ENCODE measurements around the gene ATP11C. TPM values are rescaled to one million over a fixed set of nuclear protein-coding genes. Genes with fewer than 3 reads are reported as not detected.
A peak's percentile ranks its signal among the peaks of the same experiment; 100 is the strongest.

Gene ATP11C
- total and polyA plus RNA-seq, 9 of the 15 experiments (the other 6 are each of a cell fraction or from before 2014, with no cell fraction given), result 18.2 to 42.2 (median 29.4) TPM

DNA sequence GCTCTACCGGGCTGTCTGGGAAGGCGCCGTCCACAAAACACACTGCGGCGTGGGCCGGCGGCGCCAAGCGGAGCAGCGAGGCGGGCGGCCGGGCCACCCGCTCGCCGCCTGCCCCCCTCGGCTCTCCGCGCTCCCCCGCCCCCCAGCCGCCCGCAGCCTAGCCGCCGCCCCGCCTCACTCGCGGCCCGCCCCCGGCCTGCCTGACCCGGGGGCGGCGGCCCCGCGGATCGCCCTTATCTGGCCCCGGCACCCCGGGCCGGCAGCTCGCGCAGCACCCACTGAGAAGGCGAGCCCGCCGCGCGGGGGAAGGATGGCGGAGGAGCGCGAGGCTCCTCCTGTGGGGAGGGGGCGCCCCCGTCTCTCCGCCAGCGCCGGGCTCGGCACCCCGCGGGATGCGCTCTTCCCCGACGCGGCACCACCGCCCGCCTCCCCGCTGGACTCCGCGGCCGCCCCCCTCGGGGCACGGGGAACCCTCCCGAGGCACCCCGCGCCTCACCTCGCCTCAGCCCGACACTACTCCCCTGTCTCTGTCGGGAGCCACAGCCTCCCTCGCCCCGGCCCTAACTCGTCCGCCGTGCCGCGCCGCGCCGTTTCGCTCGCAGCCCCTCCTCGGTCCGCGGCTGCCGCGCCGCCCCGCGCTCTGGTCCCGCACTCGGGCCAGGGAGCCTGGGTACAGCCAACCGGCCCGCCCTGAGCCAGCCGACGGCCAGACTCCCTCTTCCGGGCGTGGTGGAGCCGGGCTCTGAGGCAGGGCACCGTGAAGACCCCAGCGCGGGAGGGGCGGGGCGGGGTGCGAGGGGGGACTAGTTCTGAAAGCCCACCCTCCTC lies 566 bp downstream of the ATP11C start (continued):
- TF ChIP-seq, protein P1, sequence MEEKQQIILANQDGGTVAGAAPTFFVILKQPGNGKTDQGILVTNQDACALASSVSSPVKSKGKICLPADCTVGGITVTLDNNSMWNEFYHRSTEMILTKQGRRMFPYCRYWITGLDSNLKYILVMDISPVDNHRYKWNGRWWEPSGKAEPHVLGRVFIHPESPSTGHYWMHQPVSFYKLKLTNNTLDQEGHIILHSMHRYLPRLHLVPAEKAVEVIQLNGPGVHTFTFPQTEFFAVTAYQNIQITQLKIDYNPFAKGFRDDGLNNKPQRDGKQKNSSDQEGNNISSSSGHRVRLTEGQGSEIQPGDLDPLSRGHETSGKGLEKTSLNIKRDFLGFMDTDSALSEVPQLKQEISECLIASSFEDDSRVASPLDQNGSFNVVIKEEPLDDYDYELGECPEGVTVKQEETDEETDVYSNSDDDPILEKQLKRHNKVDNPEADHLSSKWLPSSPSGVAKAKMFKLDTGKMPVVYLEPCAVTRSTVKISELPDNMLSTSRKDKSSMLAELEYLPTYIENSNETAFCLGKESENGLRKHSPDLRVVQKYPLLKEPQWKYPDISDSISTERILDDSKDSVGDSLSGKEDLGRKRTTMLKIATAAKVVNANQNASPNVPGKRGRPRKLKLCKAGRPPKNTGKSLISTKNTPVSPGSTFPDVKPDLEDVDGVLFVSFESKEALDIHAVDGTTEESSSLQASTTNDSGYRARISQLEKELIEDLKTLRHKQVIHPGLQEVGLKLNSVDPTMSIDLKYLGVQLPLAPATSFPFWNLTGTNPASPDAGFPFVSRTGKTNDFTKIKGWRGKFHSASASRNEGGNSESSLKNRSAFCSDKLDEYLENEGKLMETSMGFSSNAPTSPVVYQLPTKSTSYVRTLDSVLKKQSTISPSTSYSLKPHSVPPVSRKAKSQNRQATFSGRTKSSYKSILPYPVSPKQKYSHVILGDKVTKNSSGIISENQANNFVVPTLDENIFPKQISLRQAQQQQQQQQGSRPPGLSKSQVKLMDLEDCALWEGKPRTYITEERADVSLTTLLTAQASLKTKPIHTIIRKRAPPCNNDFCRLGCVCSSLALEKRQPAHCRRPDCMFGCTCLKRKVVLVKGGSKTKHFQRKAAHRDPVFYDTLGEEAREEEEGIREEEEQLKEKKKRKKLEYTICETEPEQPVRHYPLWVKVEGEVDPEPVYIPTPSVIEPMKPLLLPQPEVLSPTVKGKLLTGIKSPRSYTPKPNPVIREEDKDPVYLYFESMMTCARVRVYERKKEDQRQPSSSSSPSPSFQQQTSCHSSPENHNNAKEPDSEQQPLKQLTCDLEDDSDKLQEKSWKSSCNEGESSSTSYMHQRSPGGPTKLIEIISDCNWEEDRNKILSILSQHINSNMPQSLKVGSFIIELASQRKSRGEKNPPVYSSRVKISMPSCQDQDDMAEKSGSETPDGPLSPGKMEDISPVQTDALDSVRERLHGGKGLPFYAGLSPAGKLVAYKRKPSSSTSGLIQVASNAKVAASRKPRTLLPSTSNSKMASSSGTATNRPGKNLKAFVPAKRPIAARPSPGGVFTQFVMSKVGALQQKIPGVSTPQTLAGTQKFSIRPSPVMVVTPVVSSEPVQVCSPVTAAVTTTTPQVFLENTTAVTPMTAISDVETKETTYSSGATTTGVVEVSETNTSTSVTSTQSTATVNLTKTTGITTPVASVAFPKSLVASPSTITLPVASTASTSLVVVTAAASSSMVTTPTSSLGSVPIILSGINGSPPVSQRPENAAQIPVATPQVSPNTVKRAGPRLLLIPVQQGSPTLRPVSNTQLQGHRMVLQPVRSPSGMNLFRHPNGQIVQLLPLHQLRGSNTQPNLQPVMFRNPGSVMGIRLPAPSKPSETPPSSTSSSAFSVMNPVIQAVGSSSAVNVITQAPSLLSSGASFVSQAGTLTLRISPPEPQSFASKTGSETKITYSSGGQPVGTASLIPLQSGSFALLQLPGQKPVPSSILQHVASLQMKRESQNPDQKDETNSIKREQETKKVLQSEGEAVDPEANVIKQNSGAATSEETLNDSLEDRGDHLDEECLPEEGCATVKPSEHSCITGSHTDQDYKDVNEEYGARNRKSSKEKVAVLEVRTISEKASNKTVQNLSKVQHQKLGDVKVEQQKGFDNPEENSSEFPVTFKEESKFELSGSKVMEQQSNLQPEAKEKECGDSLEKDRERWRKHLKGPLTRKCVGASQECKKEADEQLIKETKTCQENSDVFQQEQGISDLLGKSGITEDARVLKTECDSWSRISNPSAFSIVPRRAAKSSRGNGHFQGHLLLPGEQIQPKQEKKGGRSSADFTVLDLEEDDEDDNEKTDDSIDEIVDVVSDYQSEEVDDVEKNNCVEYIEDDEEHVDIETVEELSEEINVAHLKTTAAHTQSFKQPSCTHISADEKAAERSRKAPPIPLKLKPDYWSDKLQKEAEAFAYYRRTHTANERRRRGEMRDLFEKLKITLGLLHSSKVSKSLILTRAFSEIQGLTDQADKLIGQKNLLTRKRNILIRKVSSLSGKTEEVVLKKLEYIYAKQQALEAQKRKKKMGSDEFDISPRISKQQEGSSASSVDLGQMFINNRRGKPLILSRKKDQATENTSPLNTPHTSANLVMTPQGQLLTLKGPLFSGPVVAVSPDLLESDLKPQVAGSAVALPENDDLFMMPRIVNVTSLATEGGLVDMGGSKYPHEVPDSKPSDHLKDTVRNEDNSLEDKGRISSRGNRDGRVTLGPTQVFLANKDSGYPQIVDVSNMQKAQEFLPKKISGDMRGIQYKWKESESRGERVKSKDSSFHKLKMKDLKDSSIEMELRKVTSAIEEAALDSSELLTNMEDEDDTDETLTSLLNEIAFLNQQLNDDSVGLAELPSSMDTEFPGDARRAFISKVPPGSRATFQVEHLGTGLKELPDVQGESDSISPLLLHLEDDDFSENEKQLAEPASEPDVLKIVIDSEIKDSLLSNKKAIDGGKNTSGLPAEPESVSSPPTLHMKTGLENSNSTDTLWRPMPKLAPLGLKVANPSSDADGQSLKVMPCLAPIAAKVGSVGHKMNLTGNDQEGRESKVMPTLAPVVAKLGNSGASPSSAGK (IDR thresholded peaks at IDR 0.05), result no peak
- no peak for TF ChIP-seq ZNF253 (CRISPR knock-in tag; conservative IDR thresholded peaks at IDR 0.05)
- no peak for TF ChIP-seq ZNF41 (CRISPR knock-in tag; conservative IDR thresholded peaks at IDR 0.05)
- peak in 1 of 3 experiments; percentile 86 for TF ChIP-seq YY1 (IDR thresholded peaks at IDR 0.05; ENCODE audit: borderline replicate concordance in 1 of 3, control insufficient read depth in 1 of 3, extremely low read depth in 1 of 3, insufficient read depth in 3 of 3, insufficient read length in 1 of 3, insufficient replicate concordance in 2 of 3, low read depth in 1 of 3, low read length in 2 of 3)
- TF ChIP-seq ARID2 (IDR thresholded peaks at IDR 0.05), result no peak
- no peak for TF ChIP-seq TCF7L2 (IDR thresholded peaks at IDR 0.05; ENCODE audit: low read depth, low read length)
- TF ChIP-seq MTF1 (CRISPR knock-in tag; IDR thresholded peaks at IDR 0.05; ENCODE audit: borderline replicate concordance), result no peak
- no peak for TF ChIP-seq ZBED1 (IDR thresholded peaks at IDR 0.05)
- no peak for TF ChIP-seq GABPA (tag; conservative IDR thresholded peaks at IDR 0.05; ENCODE audit: low read depth)
- TF ChIP-seq XRCC4 (IDR thresholded peaks at IDR 0.05; ENCODE audit: extremely low read depth, insufficient read depth, insufficient read length), result no peak
- TF ChIP-seq RBBP5 (IDR thresholded peaks at IDR 0.05; ENCODE audit: borderline replicate concordance, insufficient read depth, low read length, poor library complexity, severe bottlenecking), result peak; percentile 41
- TF ChIP-seq ZFX (CRISPR knock-in tag; IDR thresholded peaks at IDR 0.05), result peak; percentile 70
- TF ChIP-seq MAZ (CRISPR knock-in tag; conservative IDR thresholded peaks at IDR 0.05 in 1 of 2, IDR thresholded peaks at IDR 0.05 in 1 of 2), result peak in 1 of 2 experiments; percentile 43; a peak in 2 of 4 replicates
- TF ChIP-seq HMG20B (CRISPR knock-in tag; IDR thresholded peaks at IDR 0.05), result no peak
- TF ChIP-seq ZNF766 (CRISPR knock-in tag; conservative IDR thresholded peaks at IDR 0.05), result no peak
- no peak for TF ChIP-seq IFI16 (CRISPR knock-in tag; IDR thresholded peaks at IDR 0.05)

All from K562 (cell line).